ENCODE data around the gene SKAP1.
"Not testable (repeated sequence)": the region's sequence is repeated elsewhere in the genome, so short reads cannot be mapped to it uniquely, and the experiment has no call there.

SKAP1 gene

GRCh38 chr17:48453447-48453846, 23.4 kb upstream of the SKAP1 start:
- peak; percentile 93 for DNase-seq (ENCODE audit: low read depth, low spot score)
- H3K4me3 ChIP-seq (ENCODE audit: low read length), result peak overlapping the region; percentile 29; the same call in 1 of the 2 replicates

GRCh38 chr17:48451489-48451888, 21.5 kb upstream of the SKAP1 start:
- H3K4me3 ChIP-seq (ENCODE audit: low read length), result no peak overlapping the region
- no peak for DNase-seq (ENCODE audit: low read depth, low spot score)

GRCh38 chr17:48449335-48449734, 19.3 kb upstream of the SKAP1 start:
- DNase-seq (ENCODE audit: low read depth, low spot score); H3K4me3 ChIP-seq (ENCODE audit: low read length): not testable (repeated sequence)

GRCh38 chr17:48445248-48445620, 15.2 kb upstream of the SKAP1 start:
- no peak for DNase-seq (ENCODE audit: low read depth, low spot score)
- H3K4me3 ChIP-seq (ENCODE audit: low read length), result no peak overlapping the region

- peak; percentile 72 for DNase-seq (ENCODE audit: low read depth, low spot score)
- H3K4me3 ChIP-seq (ENCODE audit: low read length), result no peak overlapping the region
Observed at GRCh38 chr17:48444516-48445247, 14.7 kb upstream of the SKAP1 start.

- H3K4me3 ChIP-seq (ENCODE audit: low read length), result no peak overlapping the region
- DNase-seq (ENCODE audit: low read depth, low spot score), result no peak
Observed at GRCh38 chr17:48443712-48444111, 13.7 kb upstream of the SKAP1 start.

- no peak overlapping the region for H3K4me3 ChIP-seq (ENCODE audit: low read length)
- peak; percentile 73 for DNase-seq (ENCODE audit: low read depth, low spot score)
Observed at GRCh38 chr17:48442819-48443218, 12.8 kb upstream of the SKAP1 start.

GRCh38 chr17:48441862-48442261, 11.8 kb upstream of the SKAP1 start:
- DNase-seq (ENCODE audit: low read depth, low spot score), result no peak

GRCh38 chr17:48441231-48441711, 11.3 kb upstream of the SKAP1 start:
- DNase-seq (ENCODE audit: low read depth, low spot score), result peak; percentile 96
- H3K4me3 ChIP-seq (ENCODE audit: low read length), result peak overlapping the region; percentile 30

More at GRCh38 chr17:48441862-48442261, 11.8 kb upstream of the SKAP1 start:
- H3K4me3 ChIP-seq (ENCODE audit: low read length), result no peak overlapping the region

GRCh38 chr17:48440669-48441068, 10.7 kb upstream of the SKAP1 start:
- DNase-seq (ENCODE audit: low read depth, low spot score), result peak; percentile 66
- H3K4me3 ChIP-seq (ENCODE audit: low read length), result peak overlapping the region; percentile 30

GRCh38 chr17:48439875-48440505, 10.0 kb upstream of the SKAP1 start:
- peak overlapping the region; percentile 30; the same call in 1 of the 2 replicates for H3K4me3 ChIP-seq (ENCODE audit: low read length)
- DNase-seq (ENCODE audit: low read depth, low spot score), result peak; percentile 74

GRCh38 chr17:48439110-48439850, 9.3 kb upstream of the SKAP1 start:
- DNase-seq (ENCODE audit: low read depth, low spot score), result no peak
- H3K4me3 ChIP-seq (ENCODE audit: low read length), result no peak overlapping the region

GRCh38 chr17:48438516-48439061, 8.6 kb upstream of the SKAP1 start:
- no peak overlapping the region for H3K4me3 ChIP-seq (ENCODE audit: low read length)
- no peak for DNase-seq (ENCODE audit: low read depth, low spot score)

GRCh38 chr17:48433896-48434295, 3.9 kb upstream of the SKAP1 start:
- DNase-seq (ENCODE audit: low read depth, low spot score), result no peak
- no peak overlapping the region for H3K4me3 ChIP-seq (ENCODE audit: low read length)

- no peak overlapping the region for H3K4me3 ChIP-seq (ENCODE audit: low read length)
- DNase-seq (ENCODE audit: low read depth, low spot score), result no peak
Observed at GRCh38 chr17:48432820-48433775, 3.1 kb upstream of the SKAP1 start.

- peak overlapping the region; percentile 65 for H3K4me3 ChIP-seq (ENCODE audit: low read length)
- no peak for DNase-seq (ENCODE audit: low read depth, low spot score)
Observed at GRCh38 chr17:48429156-48429555, 858 bp downstream of the SKAP1 start.

- DNase-seq (ENCODE audit: low read depth, low spot score), result peak; percentile 85
- H3K4me3 ChIP-seq (ENCODE audit: low read length), result peak overlapping the region; percentile 65
Observed at GRCh38 chr17:48427598-48427997, 2.4 kb downstream of the SKAP1 start.

GRCh38 chr17:48426761-48427500, 3.1 kb downstream of the SKAP1 start:
- DNase-seq (ENCODE audit: low read depth, low spot score), result no peak
- no peak overlapping the region for H3K4me3 ChIP-seq (ENCODE audit: low read length)
